Uterus (tissue), 2 donors: ENCODE results near the gene ZBED3.

Experiments used
- POLR2A ChIP-seq, 2 donors: fragments of 450-650 bp; IDR thresholded peaks; one replicate each; pipeline ENCODE4 v1.6.1; 2016; ENCODE audit warnings: antibody characterized with exemption in 2 of 2, mild to moderate bottlenecking in 1 of 2, moderate library complexity in 1 of 2
- TF ChIP-seq, protein P1 (sequence below), 4 experiments: fragments of 200-600 bp in 2 of 4; fragments of 450-650 bp in 2 of 4; sonication (generic) in 2 of 4; IDR thresholded peaks; one replicate each; pipeline ENCODE4 v1.5.1; 2016 to 2019; ENCODE audit warnings: antibody characterized with exemption in 4 of 4, mild to moderate bottlenecking in 2 of 4, moderate library complexity in 1 of 4

DNA sequence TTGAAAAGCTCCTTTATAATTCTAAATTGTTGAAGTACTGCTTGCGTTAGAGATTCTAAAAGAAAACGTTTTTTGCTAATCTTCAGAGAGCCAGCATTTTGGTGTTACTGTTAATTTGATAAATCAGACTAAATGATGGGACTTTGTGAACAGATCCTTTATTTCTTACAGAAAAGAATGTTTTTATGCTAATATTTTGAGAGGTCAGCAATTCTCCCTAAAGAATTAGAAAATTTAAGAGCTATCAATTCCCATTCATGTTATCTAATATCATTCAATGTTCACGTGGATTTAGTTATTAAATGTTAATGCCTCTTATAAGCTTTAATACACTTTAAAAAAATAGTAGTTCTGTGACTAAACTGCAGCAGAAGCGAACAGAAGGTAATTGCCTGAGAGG lies 54.5 kb downstream of the ZBED3 start:
- TF ChIP-seq, protein P1, sequence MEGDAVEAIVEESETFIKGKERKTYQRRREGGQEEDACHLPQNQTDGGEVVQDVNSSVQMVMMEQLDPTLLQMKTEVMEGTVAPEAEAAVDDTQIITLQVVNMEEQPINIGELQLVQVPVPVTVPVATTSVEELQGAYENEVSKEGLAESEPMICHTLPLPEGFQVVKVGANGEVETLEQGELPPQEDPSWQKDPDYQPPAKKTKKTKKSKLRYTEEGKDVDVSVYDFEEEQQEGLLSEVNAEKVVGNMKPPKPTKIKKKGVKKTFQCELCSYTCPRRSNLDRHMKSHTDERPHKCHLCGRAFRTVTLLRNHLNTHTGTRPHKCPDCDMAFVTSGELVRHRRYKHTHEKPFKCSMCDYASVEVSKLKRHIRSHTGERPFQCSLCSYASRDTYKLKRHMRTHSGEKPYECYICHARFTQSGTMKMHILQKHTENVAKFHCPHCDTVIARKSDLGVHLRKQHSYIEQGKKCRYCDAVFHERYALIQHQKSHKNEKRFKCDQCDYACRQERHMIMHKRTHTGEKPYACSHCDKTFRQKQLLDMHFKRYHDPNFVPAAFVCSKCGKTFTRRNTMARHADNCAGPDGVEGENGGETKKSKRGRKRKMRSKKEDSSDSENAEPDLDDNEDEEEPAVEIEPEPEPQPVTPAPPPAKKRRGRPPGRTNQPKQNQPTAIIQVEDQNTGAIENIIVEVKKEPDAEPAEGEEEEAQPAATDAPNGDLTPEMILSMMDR (IDR thresholded peaks at IDR 0.05) = no peak
- TF ChIP-seq POLR2A (IDR thresholded peaks at IDR 0.05) = no peak
